GM10847 (cell line): ENCODE measurements around the gene IQGAP3.

Source experiments
- POLR2A ChIP-seq: IDR thresholded peaks from 2 replicates; pipeline ENCODE4 v1.6.1; 2011; ENCODE audit not compliant: insufficient read length; ENCODE audit errors: extremely low read depth

The IQGAP3 gene, protein sequence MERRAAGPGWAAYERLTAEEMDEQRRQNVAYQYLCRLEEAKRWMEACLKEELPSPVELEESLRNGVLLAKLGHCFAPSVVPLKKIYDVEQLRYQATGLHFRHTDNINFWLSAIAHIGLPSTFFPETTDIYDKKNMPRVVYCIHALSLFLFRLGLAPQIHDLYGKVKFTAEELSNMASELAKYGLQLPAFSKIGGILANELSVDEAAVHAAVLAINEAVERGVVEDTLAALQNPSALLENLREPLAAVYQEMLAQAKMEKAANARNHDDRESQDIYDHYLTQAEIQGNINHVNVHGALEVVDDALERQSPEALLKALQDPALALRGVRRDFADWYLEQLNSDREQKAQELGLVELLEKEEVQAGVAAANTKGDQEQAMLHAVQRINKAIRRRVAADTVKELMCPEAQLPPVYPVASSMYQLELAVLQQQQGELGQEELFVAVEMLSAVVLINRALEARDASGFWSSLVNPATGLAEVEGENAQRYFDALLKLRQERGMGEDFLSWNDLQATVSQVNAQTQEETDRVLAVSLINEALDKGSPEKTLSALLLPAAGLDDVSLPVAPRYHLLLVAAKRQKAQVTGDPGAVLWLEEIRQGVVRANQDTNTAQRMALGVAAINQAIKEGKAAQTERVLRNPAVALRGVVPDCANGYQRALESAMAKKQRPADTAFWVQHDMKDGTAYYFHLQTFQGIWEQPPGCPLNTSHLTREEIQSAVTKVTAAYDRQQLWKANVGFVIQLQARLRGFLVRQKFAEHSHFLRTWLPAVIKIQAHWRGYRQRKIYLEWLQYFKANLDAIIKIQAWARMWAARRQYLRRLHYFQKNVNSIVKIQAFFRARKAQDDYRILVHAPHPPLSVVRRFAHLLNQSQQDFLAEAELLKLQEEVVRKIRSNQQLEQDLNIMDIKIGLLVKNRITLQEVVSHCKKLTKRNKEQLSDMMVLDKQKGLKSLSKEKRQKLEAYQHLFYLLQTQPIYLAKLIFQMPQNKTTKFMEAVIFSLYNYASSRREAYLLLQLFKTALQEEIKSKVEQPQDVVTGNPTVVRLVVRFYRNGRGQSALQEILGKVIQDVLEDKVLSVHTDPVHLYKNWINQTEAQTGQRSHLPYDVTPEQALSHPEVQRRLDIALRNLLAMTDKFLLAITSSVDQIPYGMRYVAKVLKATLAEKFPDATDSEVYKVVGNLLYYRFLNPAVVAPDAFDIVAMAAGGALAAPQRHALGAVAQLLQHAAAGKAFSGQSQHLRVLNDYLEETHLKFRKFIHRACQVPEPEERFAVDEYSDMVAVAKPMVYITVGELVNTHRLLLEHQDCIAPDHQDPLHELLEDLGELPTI (N-terminal part only)

DNA sequence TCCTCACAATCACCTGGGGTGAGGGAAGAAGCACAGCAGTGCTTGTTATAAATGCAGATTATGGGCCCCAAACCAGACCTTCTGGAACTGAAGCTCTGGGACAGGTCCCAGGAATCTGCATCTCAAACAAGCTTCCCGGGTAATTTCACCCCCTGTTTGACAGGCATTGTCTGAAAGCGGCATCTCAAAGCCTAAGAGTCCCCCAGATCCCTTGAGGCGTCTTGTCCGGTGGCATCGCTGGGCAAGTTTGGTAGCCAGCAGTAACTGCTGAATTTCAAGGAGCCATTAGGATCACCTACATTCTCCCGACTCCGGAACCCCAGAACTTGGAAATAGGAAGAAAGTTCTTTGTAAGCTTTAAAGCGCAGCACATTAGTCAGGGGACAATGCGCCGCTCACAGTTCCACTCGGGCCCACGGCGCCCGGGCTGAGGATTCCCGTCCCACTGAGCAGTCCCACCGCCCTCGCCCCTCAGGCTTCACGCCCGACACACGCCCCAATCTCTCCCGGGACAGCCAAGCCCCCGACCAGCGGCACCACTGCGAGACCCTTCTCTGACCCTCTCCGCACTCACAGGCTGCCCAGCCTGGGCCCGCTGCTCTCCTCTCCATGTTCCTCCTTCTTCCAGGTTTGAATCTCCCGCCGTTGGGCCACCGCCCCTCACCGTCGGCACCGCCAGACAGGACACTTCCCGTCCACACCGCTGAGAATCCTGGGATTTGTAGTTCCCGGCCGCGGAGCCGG lies at the start of gene IQGAP3:
TSS of gene IQGAP3 (minus strand) at position 647 of the 744 bp plus-strand sequence. CDS start at position 611, 36 bp downstream.
- TF ChIP-seq POLR2A = no peak

DNA sequence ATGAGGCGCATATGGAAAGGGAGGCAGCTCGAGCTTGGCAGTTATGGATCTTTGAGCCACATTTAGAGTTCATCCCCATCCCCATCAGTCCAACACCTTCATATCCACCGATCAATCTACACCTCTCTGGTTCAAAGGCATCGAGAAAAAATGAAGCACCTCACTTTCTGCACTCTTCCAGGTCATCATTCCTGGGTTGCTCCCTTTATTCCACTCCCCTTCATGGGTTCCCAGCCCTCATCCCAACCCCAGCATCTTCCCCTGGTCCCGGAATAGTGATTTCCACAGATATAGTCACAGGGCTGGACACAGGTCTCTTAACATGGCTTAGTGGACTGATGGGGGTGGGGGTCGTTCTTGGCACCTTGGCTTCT lies 47.2 kb upstream of the IQGAP3 start:
- no peak for TF ChIP-seq POLR2A

DNA sequence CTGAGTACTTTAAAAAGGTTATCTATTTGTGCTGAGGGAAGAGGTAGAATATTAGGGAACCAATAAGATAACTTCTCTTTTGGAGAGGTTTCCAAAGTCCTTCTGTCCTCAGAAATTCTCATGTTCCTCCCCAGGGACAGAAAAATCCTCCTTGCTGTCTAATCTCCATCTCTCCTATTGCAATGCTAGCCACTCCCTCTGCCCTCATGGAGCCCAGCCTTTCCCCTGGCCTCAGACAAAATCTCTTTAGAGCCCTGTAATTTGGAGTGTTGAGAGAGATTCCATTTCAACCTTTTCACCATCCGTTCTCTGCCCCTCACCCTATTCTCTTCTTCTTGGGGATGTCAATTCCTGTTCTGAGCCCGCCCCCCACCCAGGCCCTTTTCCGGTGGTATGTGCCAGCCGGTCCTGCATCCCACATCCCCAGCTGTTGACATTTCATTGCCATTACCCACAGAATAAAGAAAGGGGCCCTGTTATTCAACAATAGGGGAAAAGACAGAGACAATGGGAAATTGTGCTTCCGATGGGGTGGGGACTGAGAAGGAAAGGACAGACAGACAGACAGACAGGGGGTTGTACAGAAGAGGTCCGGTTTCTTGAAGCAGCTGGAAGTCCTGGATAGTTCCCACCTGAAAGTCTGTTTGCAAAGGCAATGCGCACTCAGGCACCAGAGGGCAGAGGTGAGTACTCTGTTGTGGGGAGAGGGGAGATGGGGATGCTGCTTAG lies 46.7 kb upstream of the IQGAP3 start, which contains the start of gene HAPLN2:
TSS of gene HAPLN2 (plus strand) at position 563 of the 729 bp plus-strand sequence. CDS start 4,076 bp downstream, outside the sequence.
- no peak for TF ChIP-seq POLR2A

DNA sequence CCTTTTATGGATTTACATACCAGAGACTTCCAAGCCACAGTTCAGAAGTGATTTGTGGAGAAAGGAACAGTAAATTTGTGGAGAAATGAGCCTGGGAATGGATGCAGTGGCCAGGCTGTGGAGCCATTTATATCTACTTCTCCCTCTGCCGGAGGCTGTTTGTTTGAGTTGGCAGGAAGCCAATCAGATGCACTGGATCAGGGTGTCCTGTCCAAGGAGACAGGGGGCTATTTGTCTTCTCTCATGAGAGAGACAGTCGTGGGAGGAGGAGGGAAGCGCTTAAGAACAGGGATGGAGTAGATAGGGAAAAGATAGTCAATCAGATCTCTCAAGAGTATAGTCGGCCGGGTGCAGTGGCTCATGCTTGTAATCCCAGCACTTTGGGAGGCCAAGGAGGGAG lies 44.1 kb upstream of the IQGAP3 start:
- TF ChIP-seq POLR2A = no peak

DNA sequence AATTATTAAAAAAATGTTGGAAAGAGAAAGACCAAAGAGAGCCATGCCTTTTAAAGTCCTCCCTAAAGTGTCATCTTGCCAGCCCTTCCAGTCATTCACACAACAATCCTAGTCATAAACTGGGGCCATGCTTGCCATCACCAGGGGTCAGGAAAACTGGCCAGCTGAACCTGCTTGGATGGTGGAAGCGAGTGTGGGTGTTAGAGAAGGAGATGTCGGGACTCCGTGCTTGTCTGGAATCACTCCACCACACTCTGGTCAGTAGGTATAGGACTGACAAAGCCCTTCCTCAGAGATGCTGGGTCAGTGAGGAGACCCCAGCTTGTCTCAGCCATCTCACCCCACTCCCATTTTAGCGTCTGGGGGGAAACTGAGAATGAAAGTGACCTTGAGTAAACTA lies 43.6 kb upstream of the IQGAP3 start:
- no peak for TF ChIP-seq POLR2A

DNA sequence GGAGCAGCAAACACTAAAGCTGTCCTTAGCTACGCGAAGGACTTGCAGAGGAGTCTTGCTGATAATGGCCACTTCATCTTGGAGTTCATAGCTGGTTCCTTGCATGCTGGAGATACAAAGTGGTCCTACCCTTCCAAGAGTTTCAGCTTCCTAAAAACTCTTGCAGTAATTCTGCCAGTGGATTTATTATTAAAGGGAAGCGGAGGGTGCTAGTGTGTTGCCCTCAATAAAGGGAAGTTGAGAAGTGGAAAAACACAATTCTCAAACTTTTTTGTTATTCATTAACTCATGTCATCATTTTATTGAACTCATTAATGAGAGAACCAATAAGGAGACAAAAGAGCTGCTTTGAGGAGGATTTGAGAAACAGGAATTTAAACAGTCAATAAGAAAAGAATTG lies 40.3 kb upstream of the IQGAP3 start:
- no peak for TF ChIP-seq POLR2A

DNA sequence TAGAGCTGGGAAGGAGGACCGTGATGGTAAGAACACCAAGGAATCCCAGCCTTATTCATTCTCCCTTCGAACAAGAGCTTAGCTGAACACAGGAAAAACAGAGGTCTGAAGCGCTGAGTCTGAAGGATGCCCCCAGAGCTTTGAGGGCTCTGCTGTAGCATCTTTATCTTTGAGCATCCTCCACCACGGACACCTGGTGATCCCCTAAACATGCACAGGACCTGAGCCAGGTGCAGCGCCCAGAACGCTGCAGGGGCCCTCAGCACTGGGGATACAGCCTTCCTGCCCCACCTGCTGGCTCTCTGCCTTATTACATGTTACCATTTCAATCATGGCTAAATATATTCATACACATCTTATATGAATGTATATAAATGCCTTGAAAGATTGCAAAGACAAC lies 36.6 kb upstream of the IQGAP3 start:
- TF ChIP-seq POLR2A = no peak

DNA sequence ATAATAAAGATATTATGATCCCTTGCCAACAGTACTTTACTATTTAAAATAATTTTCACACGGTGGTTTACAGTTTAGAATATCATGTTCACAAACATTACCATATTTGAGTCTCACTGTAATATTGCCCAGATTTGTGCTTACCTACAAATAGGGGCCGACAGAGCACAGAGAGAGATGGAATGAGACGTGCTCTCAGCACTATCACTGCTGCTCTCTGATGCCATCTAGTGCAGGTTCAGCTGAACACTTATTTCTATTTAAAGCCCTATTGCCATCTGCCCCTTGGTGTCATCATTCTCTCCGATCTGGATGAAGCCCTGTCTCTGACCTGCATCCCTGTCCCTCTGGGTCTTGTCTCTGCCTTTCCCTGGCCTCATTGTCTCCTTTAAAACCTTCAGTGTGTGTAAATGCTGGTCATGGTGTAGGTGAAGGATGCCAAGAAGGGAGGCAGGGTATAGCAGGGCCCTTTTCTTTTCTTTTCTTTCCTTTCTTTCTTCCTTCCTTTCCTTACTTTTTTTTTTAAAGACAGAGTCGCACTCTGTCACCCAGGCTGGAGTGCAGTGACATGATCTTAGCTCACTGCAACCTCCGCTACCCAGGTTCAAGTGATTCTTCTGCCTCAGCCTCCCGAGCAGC lies 35.8 kb upstream of the IQGAP3 start:
- TF ChIP-seq POLR2A = no peak

DNA sequence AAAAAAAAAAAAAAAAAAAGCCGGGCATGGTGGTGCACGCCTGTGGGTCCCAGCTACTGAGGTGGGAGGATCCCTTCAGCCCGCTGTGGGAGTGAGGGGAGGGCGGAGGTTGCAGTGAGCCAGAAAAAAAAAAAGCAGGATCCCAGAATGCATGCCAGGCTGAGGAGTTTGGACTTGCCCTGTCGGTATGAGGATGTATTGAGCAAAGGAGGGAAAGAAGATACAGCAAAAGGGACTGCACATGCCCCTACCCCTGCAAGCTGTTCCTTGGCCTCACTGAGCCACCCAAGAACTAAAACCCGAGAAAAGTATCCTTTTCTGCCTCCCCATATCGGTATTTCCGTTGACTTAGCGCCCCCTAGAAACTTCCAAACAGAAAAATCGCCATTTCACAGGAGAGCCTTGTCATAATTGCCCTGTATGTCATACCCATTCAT lies 30.2 kb upstream of the IQGAP3 start:
- no peak for TF ChIP-seq POLR2A

DNA sequence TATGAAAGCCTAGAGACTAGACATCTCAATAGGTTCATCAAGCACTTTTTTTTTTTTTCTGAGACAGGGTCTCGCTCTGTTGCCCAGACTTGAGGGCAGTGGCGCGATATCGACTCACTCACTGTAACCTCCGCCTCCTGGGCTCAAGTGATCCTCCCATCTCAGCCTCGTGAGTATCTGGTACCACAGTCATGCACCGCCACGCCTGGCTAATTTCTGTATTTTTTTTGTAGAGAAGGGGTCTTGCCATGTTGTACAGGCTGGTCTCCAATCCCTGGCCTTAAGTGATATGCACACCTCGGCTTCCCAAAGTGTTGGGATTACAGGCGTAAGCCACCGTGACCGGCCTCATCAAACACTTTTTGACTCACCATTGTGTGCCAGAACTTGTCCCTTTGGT lies 29.5 kb upstream of the IQGAP3 start:
- no peak for TF ChIP-seq POLR2A

DNA sequence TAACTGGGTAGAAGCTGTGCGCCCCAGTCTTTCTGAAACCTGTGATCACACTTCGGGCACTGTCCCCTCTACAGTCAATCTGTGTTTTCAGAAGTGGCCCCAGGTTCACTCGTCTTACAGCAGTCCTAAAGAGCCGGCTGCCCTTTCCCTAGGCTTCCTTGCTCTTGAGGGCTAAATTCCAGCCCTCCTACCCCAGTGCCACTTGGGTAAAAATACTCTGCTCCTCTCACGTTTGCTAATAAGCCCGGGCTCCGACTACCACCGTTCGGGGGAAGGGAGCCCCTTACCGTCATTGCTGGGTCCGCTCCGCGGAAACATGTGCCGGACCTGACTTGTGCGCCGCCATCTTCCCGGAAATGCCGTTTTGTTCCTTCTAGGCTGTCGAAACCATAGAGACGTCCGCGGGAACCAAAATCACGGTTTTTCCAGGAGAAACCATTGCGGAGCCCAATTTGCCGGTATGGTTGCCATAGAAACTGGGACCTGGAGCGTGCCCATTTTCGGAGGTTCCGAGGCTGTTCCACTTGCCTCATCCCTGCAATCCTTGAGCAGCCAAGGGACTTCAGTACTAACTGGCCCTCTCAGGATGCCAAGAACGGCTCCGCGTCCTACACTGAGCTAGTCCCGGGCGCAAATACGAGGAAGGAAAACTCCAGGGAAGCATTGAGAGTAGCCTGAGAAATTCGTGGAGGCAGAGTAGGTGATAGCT lies 28.9 kb upstream of the IQGAP3 start, which contains the start of gene GPATCH4:
TSS of gene GPATCH4 (minus strand) at position 358 of the 709 bp plus-strand sequence.
- peak; percentile 63 for TF ChIP-seq POLR2A

DNA sequence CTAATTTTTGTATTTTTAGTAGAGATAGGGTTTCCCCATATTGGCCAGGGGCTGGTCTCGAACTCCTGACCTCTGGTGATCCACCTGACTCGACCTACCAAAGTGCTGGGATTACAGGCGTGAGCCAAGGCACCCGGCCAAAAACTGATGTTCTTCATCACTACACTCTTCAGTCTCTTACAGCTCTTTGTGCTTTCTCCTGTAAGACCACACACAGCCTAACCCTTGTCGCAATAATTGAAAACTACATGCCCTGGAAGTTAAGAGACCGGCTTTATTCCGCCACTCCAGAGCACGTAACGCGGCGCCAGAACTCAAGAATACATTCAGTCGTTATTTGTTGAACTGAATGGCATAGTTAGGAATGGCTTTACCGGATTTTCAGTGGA lies 28.4 kb upstream of the IQGAP3 start:
- no peak for TF ChIP-seq POLR2A

DNA sequence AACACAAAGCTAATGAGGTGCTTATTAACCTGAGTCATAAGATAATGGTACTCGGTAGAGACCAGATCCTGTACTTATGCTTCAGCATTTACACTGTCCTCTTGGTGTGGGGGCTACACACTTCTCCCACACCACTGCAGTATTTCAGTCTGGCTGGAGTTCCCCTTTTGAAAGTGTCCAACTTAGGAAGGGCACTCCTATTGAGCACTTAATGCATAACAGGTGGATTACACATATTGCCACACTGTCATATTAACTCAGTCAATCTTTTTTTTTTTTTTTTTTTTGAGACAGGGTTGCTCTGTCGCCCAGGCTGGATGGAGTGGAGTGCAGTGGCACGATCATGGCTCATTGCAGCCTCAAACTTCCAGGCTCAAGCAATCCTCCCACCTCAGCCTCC lies 27.4 kb upstream of the IQGAP3 start:
- TF ChIP-seq POLR2A = no peak
